ENCODE results near the gene ACTL6B. TPM values are rescaled to one million over a fixed set of nuclear protein-coding genes. Genes with fewer than 3 reads are reported as not detected.

ACTL6B gene
- polyA plus RNA-seq, 4 donors = 0.16 TPM; not detected in 3

DNA sequence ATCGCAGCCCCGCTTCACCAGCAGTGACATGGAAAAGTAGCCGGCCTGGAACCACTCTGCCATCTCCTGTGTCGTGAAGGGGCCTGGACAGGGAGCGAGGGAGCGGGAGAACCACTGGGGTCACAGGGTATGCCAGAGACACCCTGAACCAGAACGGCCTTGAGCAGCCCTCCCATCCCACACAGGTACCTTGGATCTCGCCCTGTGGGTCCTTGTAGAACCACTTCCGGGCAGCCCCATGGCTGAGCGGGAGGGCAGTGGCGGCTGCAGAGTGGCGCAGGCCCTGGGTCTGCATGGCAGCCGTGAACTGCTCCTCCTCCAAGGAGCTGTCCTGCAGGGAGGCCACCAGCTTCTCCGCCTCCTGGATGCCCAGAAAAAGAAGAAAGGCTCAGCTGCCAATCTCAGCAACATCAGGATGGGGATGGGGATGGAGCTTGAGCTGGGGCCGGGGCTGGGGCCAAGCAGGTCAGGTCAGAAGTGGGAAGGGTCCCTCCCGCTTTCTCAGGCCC, 28.3 kb upstream of the ACTL6B start:
- no peak for DNase-seq (ENCODE audit: low read depth in 4 of 4, low spot score in 3 of 4)

DNA sequence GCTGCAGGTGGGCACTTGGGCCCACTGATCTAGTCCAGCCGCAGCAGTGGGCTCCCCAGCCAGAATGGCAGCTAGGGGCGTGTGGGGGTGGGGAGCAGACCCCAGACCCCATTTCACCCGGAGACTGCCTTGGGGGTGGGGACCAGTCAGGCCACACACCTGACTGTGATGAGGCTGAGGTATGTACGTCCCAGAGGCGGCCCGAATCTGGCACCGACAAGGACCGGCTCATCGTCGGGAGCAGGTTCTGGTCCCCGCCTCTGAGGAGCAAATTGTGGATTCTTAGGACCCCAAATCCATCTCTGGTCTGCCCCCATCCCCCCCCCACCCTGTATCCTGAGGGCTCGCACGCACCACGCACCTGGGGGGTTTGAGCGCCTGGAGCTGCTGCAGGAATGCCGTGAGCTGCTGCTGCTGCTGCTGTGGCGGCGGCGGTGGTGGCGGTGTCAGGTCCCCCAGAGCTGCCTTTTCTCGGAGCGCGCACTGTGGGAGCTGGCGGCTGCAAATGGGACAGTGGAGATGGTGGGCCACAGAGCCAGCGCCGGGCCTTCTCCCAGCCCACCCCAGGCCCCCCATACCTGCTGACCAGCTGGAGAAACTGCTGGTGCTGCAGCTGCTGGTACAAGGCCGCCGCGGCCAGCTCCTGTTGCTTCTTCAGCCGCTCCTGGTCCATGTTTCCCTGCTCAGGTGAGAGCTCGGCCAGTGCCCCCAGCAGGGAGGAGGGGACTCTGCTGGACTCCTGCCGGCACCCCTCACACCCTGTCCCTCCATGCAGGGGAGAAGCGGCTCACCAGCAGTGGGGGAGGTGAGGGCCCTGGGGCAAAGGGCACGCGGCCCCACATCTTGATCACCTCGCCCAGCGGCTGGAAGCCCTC, 27.6 kb upstream of the ACTL6B start:
- DNase-seq (ENCODE audit: low read depth in 4 of 4, low spot score in 3 of 4) = no peak

DNA sequence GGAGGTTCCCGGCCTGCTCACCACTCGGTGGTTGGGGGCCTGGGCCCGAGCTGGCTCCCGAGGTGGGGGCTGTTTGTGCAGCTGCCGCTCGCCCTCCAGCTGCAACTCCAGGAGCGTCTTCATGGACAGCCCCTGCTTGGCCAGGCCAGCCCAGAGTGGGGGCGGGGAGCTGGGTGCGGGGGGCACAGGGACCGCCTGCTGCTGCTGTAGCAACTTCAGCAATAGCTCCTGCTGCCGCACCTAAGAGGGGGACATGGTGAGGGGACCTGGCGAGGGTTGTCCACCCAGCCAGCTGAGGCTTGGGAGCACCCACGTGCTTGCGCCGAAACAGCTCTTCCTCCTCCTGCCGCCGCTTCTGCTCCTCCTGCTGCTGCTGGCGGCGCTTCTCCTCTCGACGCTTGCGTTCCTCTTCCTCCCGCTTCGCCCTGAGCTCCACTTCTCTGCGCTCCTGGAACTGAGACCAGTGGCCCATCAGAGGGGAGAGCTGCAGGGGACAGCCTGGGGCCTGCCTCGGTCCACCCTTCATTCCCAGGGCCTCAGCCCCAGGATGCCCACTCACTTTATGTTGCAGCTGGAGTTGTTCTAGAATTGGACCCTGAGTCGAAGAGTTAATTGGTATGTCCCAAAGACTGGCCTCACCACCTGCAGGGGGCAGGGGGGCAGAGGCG, 26.9 kb upstream of the ACTL6B start:
- DNase-seq (ENCODE audit: low read depth in 4 of 4, low spot score in 3 of 4) = no peak

DNA sequence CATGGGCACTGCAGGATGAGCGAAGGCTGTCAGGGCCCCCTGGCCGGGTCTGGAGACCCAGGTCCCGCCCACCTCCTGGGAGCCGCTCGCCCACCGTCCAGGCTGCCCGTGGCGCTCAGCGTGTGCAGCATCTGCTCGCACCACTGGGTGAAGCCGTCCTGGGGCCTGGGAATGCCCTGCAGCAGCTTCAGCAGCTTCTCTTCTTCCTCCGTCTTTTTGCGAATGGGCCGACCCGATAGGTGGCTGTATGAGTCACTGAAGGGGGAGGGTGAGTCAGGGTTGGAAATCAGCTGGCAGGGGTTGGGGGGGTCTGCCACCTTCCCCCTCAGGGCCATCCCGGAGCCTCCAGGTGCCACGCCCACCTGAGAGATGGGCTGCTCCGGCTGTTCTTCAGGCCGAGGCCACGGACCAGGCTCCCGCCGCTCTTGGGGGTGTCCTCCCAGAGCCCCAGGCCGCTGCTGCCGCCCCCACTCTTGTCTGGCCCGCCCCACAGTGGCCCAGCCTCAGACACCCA, 26.0 kb upstream of the ACTL6B start:
- no peak for DNase-seq (ENCODE audit: low read depth in 4 of 4, low spot score in 3 of 4)

DNA sequence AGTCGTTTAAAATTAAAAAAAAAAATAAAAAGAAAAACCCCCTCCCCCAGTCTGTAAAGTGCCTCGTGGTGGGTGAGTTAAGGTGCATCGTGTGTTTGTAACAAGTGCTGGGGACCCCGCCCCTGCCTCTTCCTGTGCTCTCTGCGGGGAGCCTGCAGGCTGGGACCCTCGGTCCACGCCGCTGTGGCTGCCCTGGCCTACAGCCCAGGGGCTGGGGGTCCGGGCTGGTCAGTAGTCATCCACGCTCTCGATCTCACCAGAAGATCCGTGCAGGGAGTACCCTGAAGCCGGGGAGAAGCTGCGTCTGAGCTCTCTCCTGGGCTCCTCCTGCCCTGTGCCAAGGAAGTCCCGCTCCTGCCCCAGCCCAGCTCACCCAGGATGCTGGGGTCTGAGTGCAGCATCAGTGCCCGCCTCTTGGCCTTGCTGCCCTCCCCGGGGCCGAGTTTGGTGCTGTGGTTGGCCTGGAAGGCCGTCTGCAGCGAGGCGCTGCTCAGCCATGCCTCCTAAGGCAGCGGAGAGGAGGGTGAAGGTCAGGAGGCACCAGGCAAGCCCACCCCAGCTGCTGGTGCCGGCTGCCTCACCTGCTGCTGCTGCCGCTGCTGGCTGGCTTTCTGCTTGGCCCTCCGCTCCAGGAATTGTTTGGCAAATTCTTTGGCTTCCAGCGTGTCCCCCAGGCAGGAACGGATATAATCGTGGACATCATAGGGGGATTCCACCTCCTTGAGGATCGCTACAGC, 25.4 kb upstream of the ACTL6B start:
- DNase-seq (ENCODE audit: low read depth in 4 of 4, low spot score in 3 of 4) = no peak

DNA sequence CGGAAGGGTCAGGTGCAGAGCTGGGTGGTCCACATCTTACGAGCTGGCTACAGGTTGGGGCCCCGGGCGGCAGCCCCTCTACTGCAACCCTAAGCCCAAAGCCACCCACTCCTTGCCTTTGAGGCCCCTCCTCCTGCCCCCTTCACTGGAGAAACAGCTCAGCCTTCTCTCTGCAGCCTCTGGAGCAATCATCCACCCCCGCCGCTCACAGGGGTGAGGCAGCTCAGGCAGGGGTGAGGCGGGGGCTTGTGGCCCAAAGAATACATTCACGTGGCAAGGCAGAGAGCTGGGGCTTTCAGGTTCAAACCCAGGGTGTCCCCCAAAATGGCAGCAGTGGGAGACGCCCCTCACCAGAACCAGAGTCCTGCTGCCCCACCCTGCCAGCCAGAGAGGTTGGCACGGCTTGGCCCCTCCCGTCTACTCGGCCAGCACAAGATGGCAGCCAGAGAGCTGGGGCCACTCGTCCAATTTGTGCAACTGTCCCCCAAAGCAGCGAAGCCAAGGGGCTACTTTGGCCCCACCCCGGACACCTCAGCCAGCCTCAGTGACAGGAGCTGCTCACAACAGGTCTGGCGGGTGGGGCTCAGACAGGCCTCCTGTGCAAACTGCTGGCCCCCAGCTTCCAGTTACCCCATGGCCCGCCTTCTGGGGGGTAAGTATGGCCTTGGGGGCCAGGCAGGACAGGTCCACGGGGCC, 24.5 kb upstream of the ACTL6B start:
- no peak for DNase-seq (ENCODE audit: low read depth in 4 of 4, low spot score in 3 of 4)

DNA sequence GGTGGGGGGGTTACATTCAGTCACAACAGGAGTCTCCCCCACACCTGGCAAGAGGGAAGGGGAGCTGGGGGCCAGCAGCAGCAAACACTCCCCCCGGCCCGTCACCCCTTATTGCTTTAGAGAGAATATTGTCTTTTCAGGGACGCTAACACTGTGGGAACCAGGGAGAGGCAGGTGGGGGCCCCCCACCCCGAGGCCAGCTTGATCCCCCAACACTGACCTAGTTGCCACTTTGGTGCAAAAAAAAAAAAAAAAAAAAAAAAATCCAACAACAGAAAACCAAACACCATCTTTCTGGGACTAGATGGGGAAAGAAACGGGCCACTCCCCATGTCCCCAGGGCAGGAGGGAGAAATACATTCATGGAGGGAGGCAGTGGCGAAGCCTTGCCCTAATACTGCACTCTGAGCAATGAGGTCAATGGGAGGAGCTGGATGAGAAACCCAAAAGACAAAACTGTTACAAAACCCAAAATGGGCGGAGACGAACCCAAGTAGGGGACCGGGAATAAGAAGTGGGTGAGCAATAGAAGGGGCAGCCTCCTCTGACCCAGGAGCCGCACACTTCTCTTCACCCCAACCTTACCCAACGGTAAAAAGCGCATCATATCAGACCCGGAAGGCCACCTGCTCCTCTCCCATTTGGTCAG, 23.8 kb upstream of the ACTL6B start:
- no peak for DNase-seq (ENCODE audit: low read depth in 4 of 4, low spot score in 3 of 4)

DNA sequence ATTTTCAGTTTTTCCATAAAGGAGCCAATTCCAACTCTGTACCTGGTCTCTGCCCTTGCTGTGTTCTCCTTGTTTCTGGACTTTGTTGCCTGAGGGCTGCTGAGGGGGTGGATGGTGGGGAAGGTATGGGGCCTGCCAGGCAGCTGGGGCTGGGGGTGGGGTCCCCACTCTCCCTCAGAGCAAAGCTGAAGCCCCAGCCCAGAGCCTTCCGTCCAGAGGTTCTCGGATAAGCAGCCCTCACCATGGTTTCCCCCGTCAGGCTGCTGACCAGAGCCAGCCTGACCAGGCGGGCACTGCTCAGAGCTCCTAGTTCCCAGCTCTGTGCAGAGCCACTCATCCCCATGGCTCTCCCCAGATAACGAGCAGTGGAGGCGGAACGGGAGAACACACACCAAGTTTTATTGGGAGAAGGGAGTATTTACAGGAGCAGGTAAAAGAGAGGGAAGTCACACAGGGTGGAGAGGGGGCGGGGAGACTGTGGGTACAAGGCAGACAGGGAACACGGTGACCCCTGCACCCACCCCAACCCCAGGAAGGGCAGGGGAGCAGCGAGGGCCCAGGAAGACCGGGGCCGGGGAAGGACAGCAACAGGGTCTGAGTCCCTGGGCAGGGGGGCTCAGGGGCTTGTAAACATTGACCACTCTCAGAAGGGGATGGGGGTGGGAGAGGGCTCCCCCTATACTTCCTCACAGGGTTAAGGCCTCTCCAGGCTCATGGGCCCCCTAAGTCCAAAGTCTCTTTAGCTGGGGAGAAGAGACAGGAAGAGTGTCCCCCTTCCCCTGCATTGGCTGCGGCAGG, 23.1 kb upstream of the ACTL6B start:
- no peak for DNase-seq (ENCODE audit: low read depth in 4 of 4, low spot score in 3 of 4)

DNA sequence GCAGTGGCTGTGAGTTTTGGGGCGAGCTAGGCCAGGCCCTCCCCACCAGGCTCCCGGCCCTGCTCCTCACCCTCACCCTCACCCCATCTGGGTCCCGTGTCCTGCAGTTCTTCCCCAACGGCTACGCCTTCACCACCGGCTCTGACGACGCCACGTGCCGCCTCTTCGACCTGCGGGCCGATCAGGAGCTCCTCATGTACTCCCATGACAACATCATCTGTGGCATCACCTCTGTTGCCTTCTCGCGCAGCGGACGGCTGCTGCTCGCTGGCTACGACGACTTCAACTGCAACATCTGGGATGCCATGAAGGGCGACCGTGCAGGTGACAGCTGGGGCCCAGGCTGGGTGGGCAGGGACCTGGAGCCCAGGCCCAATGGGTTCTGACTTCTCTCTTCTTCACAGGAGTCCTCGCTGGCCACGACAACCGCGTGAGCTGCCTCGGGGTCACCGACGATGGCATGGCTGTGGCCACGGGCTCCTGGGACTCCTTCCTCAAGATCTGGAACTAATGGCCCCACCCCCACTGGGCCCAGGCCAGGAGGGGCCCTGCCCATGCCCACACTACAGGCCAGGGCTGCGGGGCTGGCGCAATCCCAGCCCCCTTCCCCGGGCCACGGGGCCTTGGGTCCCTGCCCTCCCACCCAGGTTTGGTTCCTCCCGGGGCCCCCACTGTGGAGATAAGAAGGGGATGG, 22.2 kb upstream of the ACTL6B start:
- DNase-seq (ENCODE audit: low read depth in 4 of 4, low spot score in 3 of 4) = no peak

DNA sequence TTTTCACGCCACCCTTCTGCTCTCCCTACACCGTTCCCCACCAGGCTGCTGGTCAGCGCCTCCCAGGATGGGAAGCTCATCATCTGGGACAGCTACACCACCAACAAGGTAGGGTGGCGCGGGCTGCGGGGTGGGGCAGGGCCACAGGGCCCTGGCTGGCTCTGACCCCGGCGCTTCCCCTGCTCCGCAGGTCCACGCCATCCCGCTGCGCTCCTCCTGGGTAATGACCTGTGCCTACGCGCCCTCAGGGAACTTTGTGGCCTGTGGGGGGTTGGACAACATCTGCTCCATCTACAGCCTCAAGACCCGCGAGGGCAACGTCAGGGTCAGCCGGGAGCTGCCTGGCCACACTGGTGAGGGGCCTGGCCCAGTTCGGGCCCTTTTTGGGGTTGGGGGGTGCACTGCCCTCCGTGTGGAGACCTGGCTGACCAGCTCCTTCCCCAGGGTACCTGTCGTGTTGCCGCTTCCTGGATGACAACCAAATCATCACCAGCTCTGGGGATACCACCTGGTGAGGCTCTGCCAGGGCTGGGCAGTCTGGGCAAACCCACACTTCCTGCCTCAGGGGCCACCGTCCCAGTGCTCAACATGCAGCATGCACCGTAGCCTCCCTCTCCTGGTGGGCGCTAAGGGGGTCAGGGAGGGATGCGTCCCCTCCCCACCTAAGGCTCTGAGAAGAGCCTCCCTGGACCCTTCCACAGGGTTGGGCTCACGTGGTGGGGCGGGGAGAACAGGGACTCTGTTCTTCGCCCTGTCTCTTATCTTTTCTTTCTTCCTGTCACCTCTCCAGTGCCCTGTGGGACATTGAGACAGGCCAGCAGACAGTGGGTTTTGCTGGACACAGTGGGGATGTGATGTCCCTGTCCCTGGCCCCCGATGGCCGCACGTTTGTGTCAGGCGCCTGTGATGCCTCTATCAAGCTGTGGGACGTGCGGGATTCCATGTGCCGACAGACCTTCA, 21.3 kb upstream of the ACTL6B start:
- DNase-seq (ENCODE audit: low read depth in 4 of 4, low spot score in 3 of 4) = no peak

DNA sequence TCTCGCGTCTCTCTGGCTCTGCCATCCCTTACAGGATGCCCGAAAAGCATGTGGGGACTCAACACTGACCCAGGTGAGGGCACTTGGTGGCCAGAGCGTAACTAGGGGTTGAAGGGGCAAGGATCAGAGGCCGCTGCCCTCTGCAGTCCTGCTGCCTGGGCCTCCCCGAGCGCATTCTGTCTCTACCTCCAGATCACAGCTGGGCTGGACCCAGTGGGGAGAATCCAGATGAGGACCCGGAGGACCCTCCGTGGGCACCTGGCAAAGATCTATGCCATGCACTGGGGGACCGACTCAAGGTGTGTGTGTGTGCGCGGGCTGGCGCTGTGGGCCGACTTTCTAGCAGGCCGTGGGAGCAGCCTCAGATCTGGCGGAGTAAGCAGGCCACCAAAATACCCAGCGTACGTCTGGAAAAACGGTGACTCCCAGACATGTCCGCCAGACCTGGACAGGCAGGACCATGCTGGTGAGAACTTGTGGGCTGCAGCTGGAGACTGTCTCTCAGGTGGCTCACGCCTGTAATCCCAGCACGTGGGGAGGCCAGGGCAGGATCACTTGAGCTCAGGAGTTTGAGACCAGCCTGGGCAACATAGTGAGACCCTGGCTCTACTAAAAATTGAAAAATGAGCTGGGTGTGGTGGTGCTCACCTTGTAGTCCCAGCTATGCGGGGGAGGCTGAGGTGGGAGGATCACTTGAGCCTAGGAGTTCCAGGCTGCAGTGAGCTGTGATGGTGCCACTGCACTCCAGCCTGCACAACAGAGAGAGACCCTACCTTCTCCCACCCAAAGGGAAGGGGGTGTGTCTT, 20.5 kb upstream of the ACTL6B start:
- no peak for DNase-seq (ENCODE audit: low read depth in 4 of 4, low spot score in 3 of 4)

DNA sequence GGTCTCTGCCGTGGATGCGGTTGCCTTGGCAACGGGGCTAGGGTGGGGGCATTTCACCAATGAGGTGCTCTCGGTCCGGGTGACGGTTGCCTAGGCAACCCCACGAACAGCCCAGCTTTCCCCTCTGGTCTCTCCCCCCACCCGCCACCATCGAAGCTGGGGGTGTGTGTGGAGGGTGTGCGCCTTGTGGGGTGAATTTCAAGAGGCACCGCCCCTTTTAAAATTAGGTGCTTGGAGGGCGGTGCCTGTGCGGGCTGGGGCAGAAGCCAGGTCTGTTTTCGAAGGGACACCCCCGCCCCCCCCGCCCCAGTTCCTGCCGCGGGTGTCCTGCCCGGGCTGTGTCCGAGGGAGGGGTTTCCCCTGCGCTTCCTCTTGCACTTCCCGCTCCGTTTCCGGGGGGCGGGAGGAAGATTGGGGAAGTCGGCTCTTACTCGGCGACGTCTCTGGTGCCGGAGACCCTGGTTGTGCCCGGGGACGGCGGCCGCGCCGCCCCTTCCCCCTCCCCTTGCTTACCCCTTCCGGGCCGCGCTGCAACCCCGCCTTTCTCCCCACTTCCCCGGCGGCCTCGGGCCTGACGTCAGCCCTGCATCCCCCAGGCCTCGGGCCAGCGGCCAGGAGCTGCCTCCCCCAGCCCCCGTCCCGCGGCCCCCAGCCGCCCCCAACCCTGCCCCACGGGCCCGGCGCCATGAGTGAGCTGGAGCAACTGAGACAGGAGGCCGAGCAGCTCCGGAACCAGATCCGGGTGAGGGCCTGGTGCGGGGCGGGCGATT, 19.5 kb upstream of the ACTL6B start:
- DNase-seq (ENCODE audit: low read depth in 4 of 4, low spot score in 3 of 4) = peak in 1 of 4 donors; percentile 50

DNA sequence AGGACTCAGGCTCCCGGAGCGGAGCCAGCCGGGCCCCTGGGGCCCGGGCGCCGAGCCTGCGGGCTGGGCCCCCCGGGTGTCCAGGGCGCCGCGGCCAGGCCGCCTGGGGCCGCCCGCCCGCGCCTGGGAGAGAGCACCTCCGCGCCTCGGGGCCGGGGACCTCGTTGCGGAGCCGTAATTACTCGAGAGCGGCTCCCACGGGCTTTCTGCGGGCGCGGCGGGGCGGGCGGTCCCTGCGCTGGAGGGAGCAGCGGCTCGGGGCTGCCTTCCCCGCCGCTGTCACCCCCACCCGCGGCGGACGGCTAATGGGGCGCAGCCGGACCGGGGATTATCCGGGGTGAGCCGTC, 18.8 kb upstream of the ACTL6B start:
- no peak for DNase-seq (ENCODE audit: low read depth in 4 of 4, low spot score in 3 of 4)

DNA sequence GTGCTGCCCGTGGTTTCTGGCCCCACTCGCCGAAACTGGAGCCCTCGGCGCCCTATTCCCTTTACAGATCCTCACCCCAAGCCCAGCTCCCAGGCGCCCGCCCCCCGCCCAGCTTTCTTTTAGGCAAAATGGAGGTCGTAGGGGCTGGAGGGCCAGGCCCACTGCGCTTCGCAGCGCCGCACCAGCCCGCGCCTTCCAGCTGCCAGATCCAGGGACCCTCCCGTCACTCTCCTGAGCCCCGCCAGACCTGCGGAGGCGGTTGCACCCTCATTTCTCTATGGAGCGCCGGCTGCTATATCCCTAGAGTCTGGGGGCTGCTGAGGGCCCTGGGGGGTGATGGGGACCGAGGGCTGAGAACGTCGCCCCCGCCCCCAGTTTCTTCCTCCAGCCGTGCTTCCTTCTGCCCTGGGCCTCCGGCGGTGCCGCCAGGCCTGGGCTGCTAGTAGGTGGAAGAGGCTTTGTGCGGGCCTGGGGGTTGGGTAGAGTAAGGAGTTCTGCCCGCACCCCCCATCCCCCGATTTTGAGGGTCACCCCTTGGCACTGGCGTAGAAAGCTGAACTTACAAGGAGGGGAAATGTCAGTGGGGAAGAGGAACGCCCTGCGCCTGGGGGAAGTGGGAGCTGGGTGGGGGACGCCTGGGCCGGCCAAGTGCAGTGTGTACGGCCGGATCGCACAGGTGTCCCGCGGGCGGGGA, 18.3 kb upstream of the ACTL6B start:
- no peak for DNase-seq (ENCODE audit: low read depth in 4 of 4, low spot score in 3 of 4)

DNA sequence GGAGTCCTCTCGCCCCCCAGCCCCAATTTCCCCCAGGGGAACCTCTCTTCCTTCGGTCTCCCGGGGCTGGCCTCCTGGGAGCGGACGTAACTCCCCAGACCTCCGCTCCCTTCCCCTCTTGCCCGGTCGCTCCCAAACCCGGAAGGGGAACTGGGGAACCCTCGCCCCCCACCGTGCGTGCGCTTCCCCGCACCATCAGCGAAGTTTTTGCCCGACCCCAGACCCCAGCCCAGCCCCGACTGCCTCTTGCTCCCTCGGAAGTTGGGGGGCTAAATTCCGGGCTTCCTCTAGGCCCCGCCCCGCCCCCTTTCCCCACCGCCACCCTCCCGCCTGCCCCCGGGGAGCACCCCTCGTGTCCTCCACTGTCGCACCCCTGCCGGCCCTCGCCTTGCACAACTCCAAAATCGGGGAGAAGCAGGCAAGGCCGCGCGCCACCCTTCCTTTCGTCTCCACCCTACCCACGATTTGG, 17.7 kb upstream of the ACTL6B start:
- DNase-seq (ENCODE audit: low read depth in 4 of 4, low spot score in 3 of 4) = no peak

All from right renal pelvis (tissue), 4 donors.